Adipocyte (in vitro differentiated cells): ENCODE results near the gene USP17L10.
"Not testable (repeated sequence)": the region's sequence is repeated elsewhere in the genome, so short reads cannot be mapped to it uniquely, and the experiment has no call there.

Source experiments
- DNase-seq: peaks from one replicate; pipeline ENCODE4 v3.0.0-alpha.2; 2015; ENCODE audit warnings: low read depth
- H3K27me3 ChIP-seq: replicated peaks from 2 replicates; pipeline ENCODE4 v1.7.0; 2013; ENCODE audit warnings: mild to moderate bottlenecking, low read length, moderate library complexity; ENCODE audit not compliant: control insufficient read depth, insufficient read depth
- H3K36me3 ChIP-seq: 2 replicates; pipeline ENCODE4 v1.7.0; 2013; ENCODE audit warnings: low read length, mild to moderate bottlenecking, moderate library complexity; ENCODE audit not compliant: control insufficient read depth, insufficient read depth, severe bottlenecking
- H3K4me1 ChIP-seq: 2 replicates; pipeline ENCODE4 v1.7.0; 2013; ENCODE audit warnings: mild to moderate bottlenecking, low read length, moderate library complexity; ENCODE audit not compliant: control insufficient read depth, insufficient read depth
- H3K4me3 ChIP-seq: 2 replicates; pipeline ENCODE4 v1.7.0; 2013; ENCODE audit warnings: mild to moderate bottlenecking, low read length, moderate library complexity
- H3K9ac ChIP-seq: 2 replicates; pipeline ENCODE4 v1.7.0; 2013; ENCODE audit warnings: mild to moderate bottlenecking, low read length, moderate library complexity
- H3K9me3 ChIP-seq: 2 replicates; pipeline ENCODE4 v1.7.0; 2013; ENCODE audit warnings: mild to moderate bottlenecking, low read length, moderate library complexity; ENCODE audit not compliant: control insufficient read depth

The USP17L10 gene, protein sequence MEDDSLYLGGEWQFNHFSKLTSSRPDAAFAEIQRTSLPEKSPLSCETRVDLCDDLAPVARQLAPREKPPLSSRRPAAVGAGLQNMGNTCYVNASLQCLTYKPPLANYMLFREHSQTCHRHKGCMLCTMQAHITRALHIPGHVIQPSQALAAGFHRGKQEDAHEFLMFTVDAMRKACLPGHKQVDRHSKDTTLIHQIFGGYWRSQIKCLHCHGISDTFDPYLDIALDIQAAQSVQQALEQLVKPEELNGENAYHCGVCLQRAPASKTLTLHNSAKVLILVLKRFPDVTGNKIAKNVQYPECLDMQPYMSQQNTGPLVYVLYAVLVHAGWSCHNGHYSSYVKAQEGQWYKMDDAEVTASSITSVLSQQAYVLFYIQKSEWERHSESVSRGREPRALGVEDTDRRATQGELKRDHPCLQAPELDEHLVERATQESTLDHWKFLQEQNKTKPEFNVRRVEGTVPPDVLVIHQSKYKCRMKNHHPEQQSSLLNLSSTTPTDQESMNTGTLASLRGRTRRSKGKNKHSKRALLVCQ

DNA sequence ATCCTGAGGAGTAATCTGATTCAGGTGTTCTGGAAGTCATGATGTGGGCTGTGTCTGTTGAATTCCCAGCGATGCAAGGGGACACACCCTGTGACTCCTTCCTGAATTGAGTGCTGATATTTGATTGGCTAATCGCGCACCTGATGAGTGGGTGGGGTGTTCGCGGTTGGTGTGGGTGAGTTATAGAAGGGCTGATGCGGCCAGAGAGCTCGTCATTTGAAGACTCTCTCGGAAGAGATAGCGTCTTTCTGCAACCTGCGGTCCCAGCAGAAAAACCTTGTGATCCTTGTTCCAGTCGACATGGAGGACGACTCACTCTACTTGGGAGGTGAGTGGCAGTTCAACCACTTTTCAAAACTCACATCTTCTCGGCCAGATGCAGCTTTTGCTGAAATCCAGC is at the start of gene USP17L10:
TSS of gene USP17L10 (plus strand) at position 301 of the 400 bp plus-strand sequence. CDS start at position 301, 0 bp downstream.
- H3K36me3 ChIP-seq, H3K4me3 ChIP-seq, H3K9ac ChIP-seq, H3K4me1 ChIP-seq, DNase-seq, H3K9me3 ChIP-seq, H3K27me3 ChIP-seq: not testable (repeated sequence)

DNA sequence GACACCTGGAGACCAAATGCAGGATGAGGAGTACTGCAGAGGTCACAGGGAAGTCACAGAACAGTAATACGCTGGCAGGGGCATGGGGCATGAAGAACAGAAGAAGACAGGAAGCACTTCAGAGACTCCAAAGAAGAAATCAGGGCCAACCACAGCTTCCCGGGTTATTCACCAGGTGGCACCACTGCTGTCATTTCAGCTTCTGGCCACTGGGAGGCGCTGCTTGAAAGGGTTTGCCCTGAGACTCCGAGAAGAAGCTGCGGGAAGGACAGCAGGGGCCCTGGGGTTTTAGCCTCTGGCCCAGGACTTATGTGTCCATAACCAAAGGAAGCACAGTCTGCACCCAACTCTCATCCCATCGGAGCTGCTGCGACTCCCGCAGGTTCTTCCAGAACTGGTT is 44.5 kb upstream of the USP17L10 start:
- not testable (repeated sequence) for H3K9me3 ChIP-seq

DNA sequence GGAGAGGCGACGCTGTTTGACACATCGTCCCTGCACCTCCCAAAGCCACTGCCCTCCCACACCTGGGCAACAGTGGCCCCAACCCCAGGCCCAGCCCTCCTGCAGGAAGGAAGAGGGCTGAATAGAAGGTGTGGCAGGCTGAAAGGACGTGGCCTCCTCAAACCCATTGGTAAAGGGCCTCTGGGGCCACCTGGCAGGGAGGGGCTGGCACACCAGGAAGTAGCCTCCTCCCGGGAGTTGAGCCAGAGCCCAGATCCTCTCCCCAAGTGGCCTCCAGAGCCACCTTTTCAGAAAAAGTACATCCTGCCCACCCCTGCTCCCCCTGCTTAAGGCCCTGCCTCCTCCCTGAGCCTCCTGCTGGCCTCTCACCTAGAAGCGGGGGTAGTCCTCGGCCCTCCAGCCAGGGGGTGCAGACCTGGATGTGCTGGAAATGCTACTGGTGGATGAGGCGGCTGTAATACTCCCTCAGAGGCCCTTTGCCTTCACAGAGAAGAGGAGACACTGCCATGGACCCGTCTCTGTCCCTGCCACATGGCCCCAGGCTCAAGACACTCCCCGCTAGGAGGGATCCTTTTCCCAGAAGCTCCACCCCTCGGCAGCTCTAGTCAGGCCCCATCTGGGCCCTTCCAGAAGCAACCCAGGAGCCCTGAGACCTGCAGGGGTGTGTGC is 40.5 kb upstream of the USP17L10 start, which contains the start of gene FAM90A26:
TSS of gene FAM90A26 (plus strand) at position 619 of the 669 bp plus-strand sequence. CDS start 2,764 bp downstream, outside the sequence.
- not testable (repeated sequence) for H3K9ac ChIP-seq, H3K4me3 ChIP-seq, H3K4me1 ChIP-seq, H3K36me3 ChIP-seq, DNase-seq, H3K9me3 ChIP-seq, H3K27me3 ChIP-seq

More for the DNA sequence above, 44.5 kb upstream of the USP17L10 start:
- not testable (repeated sequence) for H3K9ac ChIP-seq, H3K27me3 ChIP-seq, H3K4me3 ChIP-seq, H3K36me3 ChIP-seq, DNase-seq, H3K4me1 ChIP-seq

DNA sequence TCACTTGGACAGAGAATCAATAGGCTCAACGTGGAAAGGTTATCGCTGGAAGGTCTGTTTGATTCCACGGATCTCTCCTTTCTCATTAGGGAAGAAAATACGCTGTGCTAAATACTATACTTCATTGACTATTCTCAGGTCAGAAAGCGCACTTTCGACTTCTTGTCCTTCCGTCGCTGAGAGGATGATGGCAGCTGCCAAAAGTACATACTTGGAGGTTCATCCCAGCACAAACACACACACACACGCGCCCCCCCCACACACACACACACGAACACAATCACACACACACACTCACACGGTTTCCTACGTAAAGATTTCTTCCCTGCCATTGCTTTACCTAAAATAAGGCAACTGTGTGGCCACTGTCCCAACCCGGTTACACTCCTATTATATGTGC is 4.2 kb downstream of the USP17L10 start:
- H3K27me3 ChIP-seq, H3K4me3 ChIP-seq, H3K9me3 ChIP-seq, DNase-seq, H3K4me1 ChIP-seq, H3K9ac ChIP-seq, H3K36me3 ChIP-seq: not testable (repeated sequence)

DNA sequence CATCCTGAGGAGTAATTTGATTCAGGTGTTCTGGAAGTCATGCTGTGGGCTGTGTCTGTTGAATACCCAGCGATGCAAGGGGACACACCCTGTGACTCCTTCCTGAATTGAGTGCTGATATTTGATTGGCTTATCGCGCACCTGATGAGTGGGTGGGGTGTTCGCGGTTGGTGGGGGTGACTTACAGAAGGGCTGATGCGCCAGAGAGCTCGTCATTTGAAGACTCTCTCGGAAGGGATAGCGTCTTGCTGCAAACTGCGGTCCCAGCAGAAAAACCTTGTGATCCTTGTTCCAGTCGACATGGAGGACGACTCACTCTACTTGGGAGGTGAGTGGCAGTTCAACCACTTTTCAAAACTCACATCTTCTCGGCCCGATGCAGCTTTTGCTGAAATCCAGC is 4.6 kb downstream of the USP17L10 start, which contains the start of gene USP17L11:
TSS of gene USP17L11 (plus strand) at position 301 of the 400 bp plus-strand sequence. CDS start at position 301, 0 bp downstream.
- H3K4me3 ChIP-seq, H3K27me3 ChIP-seq, H3K4me1 ChIP-seq, H3K36me3 ChIP-seq, H3K9ac ChIP-seq, DNase-seq, H3K9me3 ChIP-seq: not testable (repeated sequence)

DNA sequence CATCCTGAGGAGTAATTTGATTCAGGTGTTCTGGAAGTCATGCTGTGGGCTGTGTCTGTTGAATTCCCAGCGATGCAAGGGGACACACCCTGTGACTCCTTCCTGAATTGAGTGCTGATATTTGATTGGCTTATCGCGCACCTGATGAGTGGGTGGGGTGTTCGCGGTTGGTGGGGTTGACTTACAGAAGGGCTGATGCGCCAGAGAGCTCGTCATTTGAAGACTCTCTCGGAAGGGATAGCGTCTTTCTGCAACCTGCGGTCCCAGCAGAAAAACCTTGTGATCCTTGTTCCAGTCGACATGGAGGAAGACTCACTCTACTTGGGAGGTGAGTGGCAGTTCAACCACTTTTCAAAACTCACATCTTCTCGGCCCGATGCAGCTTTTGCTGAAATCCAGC is 9.4 kb downstream of the USP17L10 start, which contains the start of gene USP17L12:
TSS of gene USP17L12 (plus strand) at position 301 of the 400 bp plus-strand sequence. CDS start at position 301, 0 bp downstream.
- DNase-seq, H3K36me3 ChIP-seq, H3K4me1 ChIP-seq, H3K9ac ChIP-seq, H3K9me3 ChIP-seq, H3K4me3 ChIP-seq, H3K27me3 ChIP-seq: not testable (repeated sequence)

DNA sequence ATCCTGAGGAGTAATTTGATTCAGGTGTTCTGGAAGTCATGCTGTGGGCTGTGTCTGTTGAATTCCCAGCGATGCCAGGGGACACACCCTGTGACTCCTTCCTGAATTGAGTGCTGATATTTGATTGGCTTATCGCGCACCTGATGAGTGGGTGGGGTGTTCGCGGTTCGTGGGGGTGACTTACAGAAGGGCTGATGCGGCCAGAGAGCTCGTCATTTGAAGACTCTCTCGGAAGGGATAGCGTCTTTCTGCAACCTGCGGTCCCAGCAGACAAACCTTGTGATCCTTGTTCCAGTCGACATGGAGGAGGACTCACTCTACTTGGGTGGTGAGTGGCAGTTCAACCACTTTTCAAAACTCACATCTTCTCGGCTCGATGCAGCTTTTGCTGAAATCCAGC is 14.1 kb downstream of the USP17L10 start, which contains the start of gene USP17L13:
TSS of gene USP17L13 (plus strand) at position 301 of the 400 bp plus-strand sequence. CDS start at position 301, 0 bp downstream.
- H3K4me3 ChIP-seq, H3K27me3 ChIP-seq, DNase-seq, H3K36me3 ChIP-seq, H3K4me1 ChIP-seq, H3K9me3 ChIP-seq, H3K9ac ChIP-seq: not testable (repeated sequence)

DNA sequence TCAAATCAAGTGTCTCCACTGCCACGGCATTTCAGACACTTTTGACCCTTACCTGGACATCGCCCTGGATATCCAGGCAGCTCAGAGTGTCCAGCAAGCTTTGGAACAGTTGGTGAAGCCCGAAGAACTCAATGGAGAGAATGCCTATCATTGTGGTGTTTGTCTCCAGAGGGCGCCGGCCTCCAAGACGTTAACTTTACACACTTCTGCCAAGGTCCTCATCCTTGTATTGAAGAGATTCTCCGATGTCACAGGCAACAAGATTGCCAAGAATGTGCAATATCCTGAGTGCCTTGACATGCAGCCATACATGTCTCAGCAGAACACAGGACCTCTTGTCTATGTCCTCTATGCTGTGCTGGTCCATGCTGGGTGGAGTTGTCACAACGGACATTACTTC is 19.8 kb downstream of the USP17L10 start:
- H3K36me3 ChIP-seq, H3K27me3 ChIP-seq, H3K9me3 ChIP-seq, H3K4me1 ChIP-seq, H3K9ac ChIP-seq, H3K4me3 ChIP-seq, DNase-seq: not testable (repeated sequence)

DNA sequence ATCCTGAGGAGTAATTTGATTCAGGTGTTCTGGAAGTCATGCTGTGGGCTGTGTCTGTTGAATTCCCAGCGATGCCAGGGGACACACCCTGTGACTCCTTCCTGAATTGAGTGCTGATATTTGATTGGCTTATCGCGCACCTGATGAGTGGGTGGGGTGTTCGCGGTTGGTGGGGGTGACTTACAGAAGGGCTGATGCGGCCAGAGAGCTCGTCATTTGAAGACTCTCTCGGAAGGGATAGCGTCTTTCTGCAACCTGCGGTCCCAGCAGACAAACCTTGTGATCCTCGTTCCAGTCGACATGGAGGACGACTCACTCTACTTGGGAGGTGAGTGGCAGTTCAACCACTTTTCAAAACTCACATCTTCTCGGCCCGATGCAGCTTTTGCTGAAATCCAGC is 23.6 kb downstream of the USP17L10 start, which contains the start of gene USP17L15:
TSS of gene USP17L15 (plus strand) at position 301 of the 400 bp plus-strand sequence. CDS start at position 301, 0 bp downstream.
- not testable (repeated sequence) for H3K4me3 ChIP-seq, H3K36me3 ChIP-seq, H3K9me3 ChIP-seq

DNA sequence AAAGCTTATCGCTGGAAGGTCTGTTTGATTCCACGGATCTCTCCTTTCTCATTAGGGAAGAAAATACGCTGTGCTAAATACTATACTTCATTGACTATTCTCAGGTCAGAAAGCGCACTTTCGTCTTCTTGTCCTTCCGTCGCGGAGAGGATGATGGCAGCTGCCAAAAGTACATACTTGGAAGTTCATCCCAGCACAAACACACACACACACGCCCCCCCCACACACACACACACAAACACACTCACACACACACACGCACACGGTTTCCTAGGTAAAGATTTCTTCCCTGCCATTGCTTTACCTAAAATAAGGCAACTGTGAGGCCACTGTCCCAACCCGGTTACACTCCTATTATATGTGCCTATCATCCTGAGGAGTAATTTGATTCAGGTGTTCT is 28.0 kb downstream of the USP17L10 start:
- not testable (repeated sequence) for H3K27me3 ChIP-seq, H3K9me3 ChIP-seq, H3K4me1 ChIP-seq, DNase-seq, H3K4me3 ChIP-seq, H3K36me3 ChIP-seq, H3K9ac ChIP-seq

More for the DNA sequence above, 23.6 kb downstream of the USP17L10 start, which contains the start of gene USP17L15:
- not testable (repeated sequence) for H3K9ac ChIP-seq, H3K27me3 ChIP-seq, H3K4me1 ChIP-seq, DNase-seq

DNA sequence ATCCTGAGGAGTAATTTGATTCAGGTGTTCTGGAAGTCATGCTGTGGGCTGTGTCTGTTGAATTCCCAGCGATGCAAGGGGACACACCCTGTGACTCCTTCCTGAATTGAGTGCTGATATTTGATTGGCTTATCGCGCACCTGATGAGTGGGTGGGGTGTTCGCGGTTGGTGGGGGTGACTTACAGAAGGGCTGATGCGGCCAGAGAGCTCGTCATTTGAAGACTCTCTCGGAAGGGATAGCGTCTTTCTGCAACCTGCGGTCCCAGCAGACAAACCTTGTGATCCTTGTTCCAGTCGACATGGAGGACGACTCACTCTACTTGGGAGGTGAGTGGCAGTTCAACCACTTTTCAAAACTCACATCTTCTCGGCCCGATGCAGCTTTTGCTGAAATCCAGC is 33.1 kb downstream of the USP17L10 start, which contains the start of gene USP17L17:
TSS of gene USP17L17 (plus strand) at position 301 of the 400 bp plus-strand sequence. CDS start at position 301, 0 bp downstream.
- not testable (repeated sequence) for H3K4me3 ChIP-seq, H3K36me3 ChIP-seq, H3K9ac ChIP-seq, H3K9me3 ChIP-seq, H3K4me1 ChIP-seq, DNase-seq, H3K27me3 ChIP-seq
